ENCODE results near the gene AMTN.
A peak's percentile ranks its signal among the peaks of the same experiment; 100 is the strongest.

The AMTN gene

GRCh38 chr4:70556856-70557255 is 38.5 kb downstream of the AMTN start:
- H3K4me3 ChIP-seq (ENCODE audit: low read length): no peak overlapping the region
- peak; percentile 60 for DNase-seq (ENCODE audit: low read depth)
- no peak for TF ChIP-seq CTCF (IDR thresholded peaks at IDR 0.05; ENCODE audit: insufficient read depth, low read depth, low read length, missing control alignments)

GRCh38 chr4:70559211-70559830 is 41.0 kb downstream of the AMTN start:
- TF ChIP-seq CTCF (IDR thresholded peaks at IDR 0.05; ENCODE audit: insufficient read depth, low read depth, low read length, missing control alignments): peak; percentile 84
- H3K4me3 ChIP-seq (ENCODE audit: low read length): no peak overlapping the region
- DNase-seq (ENCODE audit: low read depth): peak; percentile 63

- no peak for TF ChIP-seq CTCF (IDR thresholded peaks at IDR 0.05; ENCODE audit: insufficient read depth, low read depth, low read length, missing control alignments)
- DNase-seq (ENCODE audit: low read depth): no peak
- no peak overlapping the region for H3K4me3 ChIP-seq (ENCODE audit: low read length)
These were observed 41.6 kb downstream of the AMTN start for GRCh38 chr4:70559924-70560323.

- TF ChIP-seq CTCF (IDR thresholded peaks at IDR 0.05; ENCODE audit: insufficient read depth, low read depth, low read length, missing control alignments): no peak
These were observed 45.7 kb downstream of the AMTN start for GRCh38 chr4:70564033-70564432.

GRCh38 chr4:70570796-70571195 is 52.4 kb downstream of the AMTN start:
- no peak for DNase-seq (ENCODE audit: low read depth)
- no peak overlapping the region for H3K4me3 ChIP-seq (ENCODE audit: low read length)
- TF ChIP-seq CTCF (IDR thresholded peaks at IDR 0.05; ENCODE audit: insufficient read depth, low read depth, low read length, missing control alignments): no peak

More at GRCh38 chr4:70564033-70564432, 45.7 kb downstream of the AMTN start:
- DNase-seq (ENCODE audit: low read depth): no peak
- no peak overlapping the region for H3K4me3 ChIP-seq (ENCODE audit: low read length)

GRCh38 chr4:70571772-70572171 is 53.4 kb downstream of the AMTN start:
- no peak overlapping the region for H3K4me3 ChIP-seq (ENCODE audit: low read length)
- no peak for TF ChIP-seq CTCF (IDR thresholded peaks at IDR 0.05; ENCODE audit: insufficient read depth, low read depth, low read length, missing control alignments)
- no peak for DNase-seq (ENCODE audit: low read depth)

GRCh38 chr4:70575964-70576363 is 57.6 kb downstream of the AMTN start:
- TF ChIP-seq CTCF (IDR thresholded peaks at IDR 0.05; ENCODE audit: insufficient read depth, low read depth, low read length, missing control alignments): no peak
- H3K4me3 ChIP-seq (ENCODE audit: low read length): no peak overlapping the region
- no peak for DNase-seq (ENCODE audit: low read depth)

Measured in epithelial cell of esophagus (primary cell).